Middle frontal gyrus (tissue), 1 donor: ENCODE results near the gene FCN2.

ENCODE experiments used
- DNase-seq: peaks from one replicate; pipeline ENCODE4 v3.0.0-alpha.2; 2015; ENCODE audit warnings: low spot score; ENCODE audit errors: extremely low spot score

The FCN2 gene

DNA sequence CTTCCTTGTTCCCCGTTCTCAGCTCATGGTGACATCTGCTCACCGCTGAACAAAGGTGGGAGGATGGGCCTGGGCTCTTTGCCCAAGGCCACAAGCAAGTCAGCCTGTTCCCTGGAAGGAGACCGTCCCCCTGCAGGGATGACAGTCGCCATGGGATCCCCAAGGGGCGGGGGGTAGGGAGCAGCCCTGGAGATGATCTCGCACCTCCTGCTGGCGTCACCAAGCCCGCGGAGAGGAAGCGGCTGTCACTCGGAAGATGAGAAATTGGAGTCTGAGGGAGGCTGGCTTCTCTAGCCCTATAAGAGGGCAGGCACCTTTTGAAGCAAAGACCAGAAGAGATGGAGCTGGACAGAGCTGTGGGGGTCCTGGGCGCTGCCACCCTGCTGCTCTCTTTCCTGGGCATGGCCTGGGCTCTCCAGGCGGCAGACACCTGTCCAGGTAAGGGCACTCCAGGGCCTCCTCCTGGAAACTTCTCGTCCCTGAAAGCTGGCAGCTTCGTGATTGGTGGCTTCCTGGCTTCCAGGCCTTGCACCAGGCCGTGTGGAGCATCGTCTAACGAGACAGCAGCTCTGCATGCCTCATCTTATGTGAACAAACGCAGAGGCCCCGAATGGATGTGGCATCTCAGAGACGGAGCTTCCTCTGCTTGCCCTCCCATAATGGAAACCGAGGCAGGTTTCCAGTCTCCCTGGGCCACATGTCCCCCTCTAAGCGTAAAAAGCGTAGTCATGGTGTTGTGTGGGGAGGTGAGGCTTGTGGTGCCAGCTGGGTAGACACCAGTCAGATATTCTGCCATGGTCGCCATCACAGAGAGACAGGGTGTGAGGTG, at the start of gene FCN2:
TSS of gene FCN2 (plus strand) at position 327 of the 829 bp plus-strand sequence. CDS start at position 339, 12 bp downstream.
- no peak for DNase-seq

DNA sequence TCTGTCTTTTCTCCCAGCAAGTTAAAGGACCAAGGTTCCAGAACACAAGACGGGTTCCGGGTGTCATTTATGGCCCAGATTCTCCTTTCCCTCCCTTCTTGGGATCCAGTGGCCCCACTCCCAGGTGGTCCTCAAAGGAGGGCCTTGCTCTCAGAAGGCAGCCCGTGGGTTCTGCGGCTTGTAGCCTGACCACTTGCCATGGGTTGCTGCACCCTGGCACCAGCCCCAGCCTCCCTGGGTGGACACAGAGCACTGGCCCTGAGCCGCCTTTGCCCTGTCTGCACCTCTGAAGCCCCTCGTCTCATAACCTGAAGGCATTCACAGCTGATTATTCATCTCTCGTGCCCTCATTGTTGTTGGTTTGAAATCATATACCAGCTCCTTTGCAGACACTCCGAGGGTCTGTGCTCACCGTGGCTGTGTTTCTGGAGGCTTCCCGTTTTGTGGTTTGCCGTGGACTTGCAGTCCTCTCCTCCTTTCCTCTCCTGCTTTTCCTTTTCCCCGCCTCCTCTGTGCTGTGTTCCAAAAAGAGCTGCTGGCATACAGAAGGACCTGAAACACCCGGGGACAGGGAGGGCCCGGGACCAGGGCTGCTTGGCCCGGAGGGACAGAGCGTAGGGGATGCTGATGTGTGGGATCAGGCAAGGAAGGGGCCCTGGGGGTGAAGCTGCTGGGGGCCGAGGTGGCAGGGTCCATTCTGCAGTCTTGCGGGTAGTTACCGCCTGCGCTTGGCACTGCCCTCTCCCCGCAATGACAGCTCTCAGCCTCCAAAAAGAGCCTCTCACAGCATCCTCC, 49.5 kb upstream of the FCN2 start:
- no peak for DNase-seq

DNA sequence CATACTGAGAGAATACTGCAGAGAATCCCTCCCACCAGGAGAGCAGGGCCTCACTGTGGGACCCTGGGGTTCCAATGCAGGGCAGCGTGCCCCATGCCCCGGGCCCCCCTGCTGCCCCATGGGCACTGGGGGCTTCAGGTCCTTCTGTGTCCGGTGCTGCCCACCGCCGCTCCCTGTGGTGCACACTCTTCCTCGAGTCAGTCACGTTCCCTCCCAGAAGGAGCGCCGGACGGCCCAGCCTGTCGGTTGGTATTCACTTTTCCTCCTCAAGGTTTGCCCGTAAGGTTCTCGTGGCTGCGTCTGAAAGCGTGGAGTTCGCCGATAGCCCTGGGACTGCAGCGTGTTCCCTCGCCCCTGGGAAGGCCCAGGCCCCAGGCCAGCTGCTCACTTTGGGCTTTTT, 48.1 kb upstream of the FCN2 start:
- DNase-seq = no peak

DNA sequence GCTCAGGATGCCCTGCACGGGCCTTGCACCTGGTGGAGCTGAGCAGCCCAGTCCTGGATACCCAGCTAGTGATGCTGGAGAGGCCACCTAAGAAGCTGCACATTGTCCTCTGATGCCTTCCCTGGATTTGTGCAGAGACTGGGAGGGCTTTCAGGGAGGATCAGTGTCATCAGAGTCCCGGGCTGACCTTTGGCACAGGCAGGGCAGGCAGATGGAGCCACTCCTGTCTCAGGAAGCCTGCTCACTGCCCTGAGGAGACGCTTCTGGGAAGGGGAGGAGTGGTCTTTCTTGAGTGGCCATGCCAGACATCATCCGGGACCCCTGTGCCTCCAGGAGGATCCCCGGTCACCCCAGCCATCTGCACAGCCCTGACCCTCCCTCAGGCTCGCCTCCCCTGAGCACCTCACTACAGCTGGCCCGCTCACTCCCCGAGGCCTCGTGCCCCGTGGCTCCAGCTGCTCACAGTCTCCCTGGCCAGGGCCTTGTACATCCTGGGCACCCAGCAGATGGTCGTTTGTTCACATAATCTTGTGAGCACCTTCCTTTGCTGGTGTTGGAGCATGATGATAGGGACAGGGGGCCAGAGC, 47.2 kb upstream of the FCN2 start:
- no peak for DNase-seq

DNA sequence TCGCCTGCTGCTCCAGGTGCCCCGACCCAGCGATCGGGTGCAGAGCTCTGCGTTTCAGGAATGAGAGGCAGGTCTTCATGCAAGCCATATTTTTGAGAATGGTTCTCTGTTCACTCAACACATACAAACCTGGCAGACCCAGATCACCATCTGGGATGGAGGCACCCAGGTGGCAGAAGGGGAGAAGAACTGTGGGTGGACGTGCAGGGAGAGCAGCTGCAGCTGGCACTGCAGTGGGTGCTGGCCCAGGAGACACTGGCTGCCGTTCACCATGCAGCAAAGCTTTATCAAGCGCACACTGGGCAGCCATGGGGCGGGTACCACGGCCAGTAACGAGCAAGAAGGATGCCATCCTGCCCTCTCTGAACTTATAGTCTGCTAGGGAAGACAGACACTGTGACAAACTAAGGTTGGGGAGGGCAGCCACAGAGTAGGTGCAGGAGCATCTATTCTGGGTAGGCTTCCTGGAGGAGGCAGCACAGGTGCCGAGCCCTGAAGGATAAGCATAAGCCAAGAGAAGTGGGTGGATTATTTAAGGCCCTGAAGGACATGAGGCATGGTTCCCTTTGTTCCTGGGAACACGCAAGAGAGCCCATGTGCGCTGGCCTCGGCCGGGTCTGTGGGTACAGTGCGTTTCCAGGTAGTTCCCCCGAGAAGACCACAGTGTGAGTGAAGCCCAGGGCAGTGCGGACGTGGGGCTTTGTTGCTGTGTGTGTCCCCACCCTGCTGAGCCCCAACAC, 46.2 kb upstream of the FCN2 start:
- no peak for DNase-seq

DNA sequence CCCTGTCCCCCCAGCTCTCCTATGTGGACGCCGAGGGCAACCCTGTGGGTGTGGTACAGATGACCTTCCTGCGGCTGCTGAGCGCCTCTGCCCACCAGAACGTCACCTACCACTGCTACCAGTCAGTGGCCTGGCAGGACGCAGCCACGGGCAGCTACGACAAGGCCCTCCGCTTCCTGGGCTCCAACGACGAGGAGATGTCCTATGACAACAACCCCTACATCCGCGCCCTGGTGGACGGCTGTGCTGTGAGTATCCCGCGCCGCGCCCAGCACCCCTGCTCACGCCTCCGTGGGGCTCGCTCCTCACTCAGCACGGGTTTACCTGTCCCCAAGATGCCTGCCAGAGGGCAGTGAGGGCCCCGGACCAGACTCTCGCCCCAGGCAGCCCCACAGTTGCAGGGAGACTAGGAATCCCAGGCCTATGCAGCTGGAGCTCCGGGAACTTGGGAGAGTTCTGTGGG, 45.6 kb upstream of the FCN2 start:
- no peak for DNase-seq

DNA sequence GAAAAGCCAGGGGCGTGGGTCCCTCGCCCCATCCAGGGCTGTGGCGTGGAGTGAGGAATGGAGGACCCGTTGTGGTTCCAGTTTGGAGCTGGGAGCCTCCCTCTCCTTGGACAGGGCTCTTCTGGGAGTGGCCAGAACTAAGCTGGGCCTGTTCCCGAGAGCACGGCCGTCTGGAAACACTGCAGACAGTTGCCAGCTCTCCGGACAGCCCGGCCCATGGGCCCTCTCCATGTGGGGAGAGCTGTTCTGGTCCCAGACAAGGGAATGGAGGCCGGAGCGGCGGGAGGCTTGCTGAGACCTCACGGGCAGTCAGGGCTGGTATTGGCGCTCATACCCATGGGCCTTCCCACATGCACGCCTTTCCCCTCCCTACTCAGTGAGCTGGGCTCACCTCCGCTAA, 45.2 kb upstream of the FCN2 start:
- DNase-seq = no peak

DNA sequence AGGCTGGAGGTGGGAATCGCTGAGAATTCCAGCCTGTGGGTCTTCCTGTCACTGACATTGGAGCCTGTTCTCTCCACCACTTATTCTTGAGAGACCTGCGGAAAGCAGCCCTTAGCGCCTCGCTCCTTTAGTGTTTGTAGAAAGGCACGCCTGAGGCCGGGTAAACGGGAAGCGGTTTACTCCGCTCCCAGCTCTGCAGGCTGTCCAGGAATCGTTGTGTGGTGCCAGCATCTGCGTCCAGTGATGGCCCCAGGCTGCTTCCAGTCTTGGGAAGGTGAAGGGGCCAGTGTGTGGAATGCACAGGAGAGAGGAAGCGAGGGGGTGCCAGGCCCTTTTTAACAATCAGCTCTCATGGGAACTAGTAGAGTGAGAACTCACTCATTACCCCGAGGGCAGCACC, 44.6 kb upstream of the FCN2 start:
- no peak for DNase-seq

DNA sequence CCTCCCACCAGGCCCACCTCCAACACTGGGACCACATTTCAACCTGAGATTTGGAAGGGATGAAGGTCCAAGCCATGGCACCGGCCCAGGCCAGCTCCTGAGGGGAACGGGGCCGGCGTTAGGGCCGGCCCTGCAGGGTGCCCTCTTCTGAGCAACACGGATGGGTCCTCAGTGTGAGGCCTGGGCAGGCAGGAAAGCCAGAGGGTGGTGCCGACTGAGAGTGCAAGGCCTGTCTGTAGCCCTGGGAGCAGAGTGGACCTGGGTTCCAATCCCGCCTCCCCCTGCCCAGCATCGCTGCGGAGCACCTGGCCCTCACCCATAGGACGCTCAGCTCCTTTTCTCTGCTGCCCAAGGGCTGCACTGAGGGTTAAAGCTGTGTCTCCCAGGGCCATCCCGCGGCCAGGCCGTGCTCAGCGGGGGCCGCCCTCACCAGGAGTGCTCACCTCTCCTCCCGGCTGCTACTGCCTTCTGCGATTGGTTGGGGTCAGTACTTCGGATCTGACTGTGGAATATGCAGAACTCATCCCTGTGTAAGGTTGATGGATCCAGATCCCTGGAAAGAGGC, 44.1 kb upstream of the FCN2 start:
- no peak for DNase-seq

DNA sequence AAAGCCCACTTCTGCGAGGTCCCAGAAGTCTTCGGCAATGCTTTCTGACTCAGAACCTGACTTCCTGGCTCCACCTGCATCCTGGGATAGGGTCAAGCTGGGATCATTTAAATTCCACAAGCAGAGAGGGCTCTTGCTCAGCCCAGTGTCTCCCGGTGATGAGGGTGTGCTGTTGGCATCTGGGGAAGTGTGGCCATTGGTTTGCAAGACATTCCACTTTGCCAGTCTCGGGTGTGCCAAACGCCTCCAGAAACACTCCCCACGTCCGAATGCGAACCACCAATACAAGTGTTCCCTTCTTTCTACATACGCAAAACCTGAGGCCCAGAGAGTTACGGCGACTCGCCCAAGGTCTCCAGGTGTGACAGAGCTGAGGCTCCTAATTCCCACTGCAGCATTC, 43.1 kb upstream of the FCN2 start:
- no peak for DNase-seq

DNA sequence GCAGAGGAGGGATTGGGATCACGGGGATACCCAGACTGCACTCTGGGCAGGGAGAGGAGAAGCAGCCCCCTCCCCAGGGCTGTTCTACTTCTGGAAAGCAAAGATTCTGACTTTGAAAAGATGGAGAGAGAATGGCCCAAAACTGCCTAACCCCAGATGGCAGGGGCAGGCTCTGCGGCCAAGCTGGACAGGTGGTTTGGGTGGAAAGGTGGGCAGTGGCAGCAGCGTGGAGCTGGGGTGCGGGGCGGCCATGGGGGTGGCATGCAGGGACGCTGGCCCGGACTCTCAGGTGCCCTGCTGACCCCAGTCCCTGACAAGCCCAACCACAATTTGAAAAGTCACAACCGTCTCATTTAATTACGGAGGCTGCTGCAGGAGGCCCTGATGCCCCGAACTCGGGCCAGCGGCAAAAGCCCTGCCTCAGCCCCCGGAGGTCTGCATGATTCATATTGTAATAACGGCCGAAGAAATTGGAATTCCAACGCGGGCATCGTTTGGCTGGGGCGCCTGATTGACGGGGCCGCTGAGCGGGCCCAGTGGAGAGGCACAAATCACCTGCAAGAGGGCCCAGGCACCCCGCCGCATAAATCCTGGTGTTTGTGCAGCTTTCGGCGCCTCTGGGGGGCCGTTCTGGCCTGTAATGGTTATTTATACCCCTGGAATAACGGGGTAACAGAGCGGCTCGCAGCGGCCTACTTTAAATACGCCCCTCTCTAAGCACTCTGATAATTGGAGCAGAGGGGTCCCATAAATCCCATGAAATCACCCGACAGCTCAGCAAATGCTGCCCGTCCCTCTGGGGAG, 41.8 kb upstream of the FCN2 start:
- DNase-seq = no peak

DNA sequence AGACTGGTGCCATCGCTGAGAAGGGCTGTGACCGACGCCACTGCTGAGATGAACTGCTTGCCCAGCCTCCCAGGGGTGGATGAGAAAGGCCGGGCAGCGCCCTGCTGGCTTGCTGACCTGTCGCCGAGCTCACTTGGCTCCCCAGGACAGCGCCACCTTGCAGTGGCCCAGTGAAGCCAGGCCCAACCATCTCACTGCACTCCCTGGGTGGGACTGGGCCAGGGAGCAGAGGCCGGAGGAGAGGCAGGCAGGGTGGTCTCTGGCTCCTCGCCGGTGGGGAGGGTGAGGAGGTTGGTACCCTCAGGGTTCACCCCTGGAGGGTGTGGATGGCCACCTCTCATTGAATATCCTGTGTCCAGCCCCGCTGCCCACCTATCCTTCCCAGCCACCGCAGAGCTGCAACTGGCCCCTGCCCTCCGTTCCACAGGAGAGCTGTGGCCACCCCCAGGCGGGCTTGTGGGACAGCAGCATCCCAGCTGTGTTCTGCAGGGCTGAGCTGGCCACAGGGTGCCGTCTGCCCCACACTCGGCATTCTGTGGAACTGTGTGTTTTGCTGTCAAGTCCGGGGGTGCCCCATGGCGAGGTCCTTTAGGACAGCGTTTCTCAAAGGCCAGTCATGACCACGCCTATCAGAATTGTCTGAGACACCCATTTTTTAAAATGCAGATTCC, 41.0 kb upstream of the FCN2 start:
- DNase-seq = no peak

DNA sequence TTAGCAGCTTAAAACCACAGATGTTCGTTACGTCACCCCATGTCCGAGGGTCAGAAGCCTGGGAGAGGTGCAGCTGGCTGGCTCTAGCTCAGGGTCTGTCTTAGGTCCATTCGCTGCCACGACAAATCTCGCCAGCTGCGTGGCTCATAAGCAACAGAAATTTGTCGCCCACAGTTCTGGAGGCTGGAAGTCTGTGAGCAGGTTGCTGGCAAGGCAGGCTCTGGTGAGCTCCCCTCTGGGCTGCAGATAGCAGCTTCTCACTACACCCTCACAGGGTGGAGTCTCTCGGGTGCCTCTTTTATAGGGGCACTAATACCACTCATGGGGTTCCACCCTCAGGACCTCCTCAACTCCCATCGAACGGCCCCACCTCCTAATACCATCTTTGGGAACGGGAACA, 40.1 kb upstream of the FCN2 start:
- DNase-seq = no peak

DNA sequence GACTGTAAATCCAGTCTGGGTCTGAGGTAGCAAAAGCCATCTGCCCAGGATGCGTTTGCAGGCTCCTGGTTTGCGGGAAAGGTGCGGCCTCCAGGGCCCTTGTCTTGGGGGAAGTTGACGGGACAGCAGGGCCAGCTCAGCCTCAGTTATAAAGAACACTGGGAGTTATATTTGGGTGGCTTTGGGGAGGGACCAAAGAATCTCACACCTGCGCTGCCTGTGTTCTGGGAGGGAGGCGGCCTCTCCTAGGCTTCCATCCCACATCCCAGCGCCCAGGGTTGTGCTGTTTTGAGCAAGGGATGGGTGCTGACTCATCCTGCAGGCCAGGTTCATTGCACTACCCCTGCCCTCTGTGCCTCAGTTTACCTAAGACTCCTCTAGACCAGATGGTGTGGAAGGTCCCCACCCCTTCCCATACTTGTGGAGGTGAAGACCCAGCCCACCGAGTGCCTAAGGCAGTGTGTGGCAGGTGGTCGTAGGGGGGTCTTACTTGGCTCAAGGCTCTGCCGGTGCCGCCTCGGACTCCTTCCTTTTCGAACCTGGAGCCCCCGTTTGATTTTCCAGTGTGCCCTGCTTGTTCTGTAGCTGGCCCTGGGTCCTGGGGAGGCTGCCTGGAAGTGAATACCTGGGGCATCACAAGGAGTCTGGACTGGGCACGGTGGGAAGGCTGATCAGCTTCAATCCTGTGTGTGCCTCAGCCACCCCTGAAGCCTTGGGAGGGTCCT, 39.3 kb upstream of the FCN2 start:
- DNase-seq = no peak

DNA sequence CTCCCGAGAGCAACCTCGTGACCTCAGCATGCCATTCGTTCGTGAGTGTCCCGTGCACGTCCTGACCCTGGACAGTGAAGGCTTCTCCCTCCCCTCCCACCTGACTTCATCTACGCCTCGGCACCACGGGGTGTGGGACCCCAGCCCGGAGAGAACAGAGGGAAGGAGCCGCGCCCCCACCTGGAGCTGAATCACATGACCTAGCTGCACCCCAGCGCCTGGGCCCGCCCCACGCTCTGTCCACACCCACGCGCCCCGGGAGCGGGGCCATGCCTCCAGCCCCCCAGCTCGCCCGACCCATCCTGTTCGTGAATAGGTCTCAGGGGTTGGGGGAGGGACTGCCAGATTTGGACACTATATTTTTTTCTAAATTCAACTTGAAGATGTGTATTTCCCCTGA, 38.3 kb upstream of the FCN2 start:
- no peak for DNase-seq

DNA sequence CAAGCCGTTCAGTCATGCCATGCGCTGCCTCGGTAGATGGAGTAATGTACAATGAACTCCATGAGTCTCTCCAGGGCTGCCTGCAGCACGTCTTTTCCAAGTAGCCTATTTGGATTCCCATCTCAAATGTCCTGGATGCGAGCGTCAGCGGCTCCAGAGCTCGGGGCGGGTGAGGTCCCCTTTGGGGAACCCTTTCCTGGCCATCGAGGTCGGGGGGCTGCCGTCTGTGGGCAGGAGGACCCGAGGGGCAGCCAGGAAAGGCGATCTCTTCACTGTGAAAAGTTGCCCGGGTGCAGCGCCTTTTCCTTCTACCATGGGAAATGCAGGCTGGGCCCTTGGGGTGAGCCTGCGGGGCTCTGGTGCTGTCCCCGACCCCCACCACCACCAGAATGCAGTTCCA, 36.9 kb upstream of the FCN2 start:
- DNase-seq = no peak

DNA sequence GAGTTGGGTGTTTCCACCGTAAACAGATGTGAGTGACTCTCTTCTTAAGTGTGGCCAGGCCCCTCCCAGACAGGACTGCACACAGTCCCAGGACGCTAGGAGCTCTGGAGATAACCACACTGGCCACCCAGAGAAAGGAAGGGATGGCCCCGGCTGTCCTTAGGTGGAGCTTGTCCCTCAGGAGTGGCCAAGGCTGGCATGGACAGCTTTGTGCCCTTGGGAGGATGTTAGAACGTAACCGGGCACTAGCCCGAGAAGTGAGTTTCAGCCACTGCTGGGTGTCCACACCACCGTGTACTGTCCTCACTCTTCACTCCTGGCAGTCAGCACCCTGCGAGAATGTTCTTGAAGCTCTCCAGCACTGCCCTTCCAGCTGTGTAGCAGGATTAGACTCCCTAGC, 35.8 kb upstream of the FCN2 start:
- DNase-seq = no peak

DNA sequence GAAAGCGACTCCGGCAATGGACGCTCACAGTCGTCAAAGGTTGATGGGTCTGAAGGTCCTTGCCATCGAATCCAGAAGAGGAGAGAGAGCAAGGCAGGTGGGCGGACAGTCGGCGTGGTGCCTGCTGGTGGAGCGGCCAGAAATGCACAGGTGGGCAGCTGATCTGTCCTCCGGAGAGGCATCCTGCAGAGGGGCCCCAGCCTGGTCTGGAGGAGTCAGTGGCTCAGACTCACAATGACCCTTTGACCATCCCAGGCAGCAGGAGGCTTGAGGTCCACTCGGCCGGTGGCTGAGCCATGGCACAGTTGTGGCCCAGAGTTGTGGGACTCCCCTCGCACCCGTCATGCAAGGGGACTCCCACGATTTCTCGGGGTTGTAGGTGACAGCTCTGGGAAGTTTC, 34.4 kb upstream of the FCN2 start:
- DNase-seq = no peak

DNA sequence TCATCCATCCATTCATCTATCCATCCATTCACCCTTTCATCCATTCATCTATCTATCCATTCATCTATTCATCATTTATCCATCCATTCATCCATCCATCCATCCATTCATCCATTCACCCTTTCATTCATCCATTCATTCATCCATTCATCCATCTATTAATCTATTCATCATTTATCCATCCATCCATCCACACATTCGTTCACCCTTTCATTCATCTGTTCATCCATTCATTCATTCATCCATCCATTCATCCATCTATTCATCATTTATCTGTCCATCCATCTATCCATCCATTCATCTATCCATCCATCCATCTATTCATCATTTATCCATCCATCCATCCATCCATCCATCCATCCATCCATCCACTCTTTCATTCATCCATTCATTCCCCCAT, 33.9 kb upstream of the FCN2 start:
- no peak for DNase-seq
